A673 (cell line): Measurements from ENCODE around the gene SUSD4. TPM values are rescaled to one million over a fixed set of nuclear protein-coding genes. Genes with fewer than 3 reads are reported as not detected.

ENCODE experiments used
- BruUV-seq: library from RNA; stranded (reverse); fragments of 400-500 nt; replicated peaks from 2 replicates; lab custom pipeline; 2021; lab: Mats Ljungman, UMichigan
- CTCF ChIA-PET: fragments of 300-600 bp; sonication (Branson Sonifier 250); formaldehyde crosslinking; loops from one replicate; lab custom pipeline; 2022; ENCODE audit warnings: antibody characterized with exemption; lab: Charles Lee
- POLR2A ChIA-PET: fragments of 300-600 bp; sonication (Branson Sonifier 250); formaldehyde crosslinking; loops from one replicate; lab custom pipeline; 2022; ENCODE audit warnings: antibody characterized with exemption; ENCODE audit not compliant: low non-redundant PET; lab: Charles Lee
- DNase-seq: peaks from one replicate; pipeline ENCODE4 v3.0.0-alpha.2; 2015; ENCODE audit warnings: low spot score
- H3K27ac ChIP-seq: fragments of 200-600 bp; sonication (generic); 2 replicates; pipeline ENCODE4 v1.5.1; 2016; ENCODE audit warnings: mixed run types, low read depth, mild to moderate bottlenecking, mixed read lengths, antibody characterized with exemption, low read length; ENCODE audit not compliant: poor library complexity, severe bottlenecking
- H3K27me3 ChIP-seq: fragments of 200-600 bp; sonication (generic); replicated peaks from 2 replicates; pipeline ENCODE4 v1.6.1; 2017; ENCODE audit warnings: mixed run types, low read depth, mild to moderate bottlenecking, mixed read lengths, antibody characterized with exemption, low read length; ENCODE audit not compliant: insufficient read depth, poor library complexity
- H3K36me3 ChIP-seq: fragments of 200-600 bp; sonication (generic); 2 replicates; pipeline ENCODE4 v1.6.1; 2016; ENCODE audit warnings: mixed run types, mild to moderate bottlenecking, mixed read lengths, antibody characterized with exemption, low read length; ENCODE audit not compliant: insufficient read depth, poor library complexity, severe bottlenecking
- H3K4me1 ChIP-seq: fragments of 200-600 bp; sonication (generic); 2 replicates; pipeline ENCODE4 v1.6.1; 2017; ENCODE audit warnings: mixed run types, mild to moderate bottlenecking, mixed read lengths, antibody characterized with exemption, low read length; ENCODE audit not compliant: insufficient read depth, poor library complexity, severe bottlenecking
- H3K4me3 ChIP-seq: fragments of 200-600 bp; sonication (generic); 2 replicates; pipeline ENCODE4 v1.5.1; 2016; ENCODE audit warnings: low read depth, mixed run types, mild to moderate bottlenecking, mixed read lengths, low read length; ENCODE audit not compliant: poor library complexity, severe bottlenecking
- H3K9me3 ChIP-seq: fragments of 200-600 bp; sonication (generic); 2 replicates; pipeline ENCODE4 v1.6.1; 2016; ENCODE audit warnings: mixed run types, low read depth, mild to moderate bottlenecking, mixed read lengths, antibody characterized with exemption, low read length; ENCODE audit not compliant: poor library complexity, severe bottlenecking
- CTCF ChIP-seq: fragments of 300-800, 200-600 bp; sonication (generic); conservative IDR thresholded peaks from 2 replicates; pipeline ENCODE4 v1.5.1; 2017; ENCODE audit warnings: low read depth, mild to moderate bottlenecking, antibody characterized with exemption, low read length, moderate library complexity, mixed read lengths
- EZH2 ChIP-seq: fragments of 200-600 bp; sonication (generic); IDR thresholded peaks from 2 replicates; pipeline ENCODE4 v1.6.1; 2017; ENCODE audit warnings: borderline replicate concordance, low read depth, mild to moderate bottlenecking, mixed read lengths, antibody characterized with exemption, low read length; ENCODE audit not compliant: poor library complexity, severe bottlenecking
- intact Hi-C: fragments of 100-400 bp; cut with micrococcal nuclease; formaldehyde crosslinking; loops from one replicate; pipeline ENCODE4 v1.10.0; 2022; ENCODE audit not compliant: unreplicated experiment
- total RNA-seq: library from RNA; stranded (reverse); gene quantifications from 2 replicates; pipeline ENCODE4 v1.2.3, GENCODE V29; 2021

SUSD4 gene
- total RNA-seq, 1 experiment from 2014 or later = not detected

- H3K4me3 ChIP-seq = no peak overlapping the region
- H3K27ac ChIP-seq = no peak overlapping the region
- no peaks in the 10 kb centered on the region for H3K36me3 ChIP-seq
- intact Hi-C loops = no loop called here
- H3K9me3 ChIP-seq = no peaks in the 10 kb centered on the region
- TF ChIP-seq CTCF = no peak
- TF ChIP-seq EZH2 = no peak
- DNase-seq = no peak
- peaks cover 8% of the 10 kb centered on the region for H3K4me1 ChIP-seq
- ChIA-PET CTCF (no interaction called here), POLR2A (no interaction called here)
- BruUV-seq = no TSS peak
- no peaks in the 10 kb centered on the region for H3K27me3 ChIP-seq
Measured at GRCh38 chr1:223177681-223178080, 186.3 kb downstream of the SUSD4 start.

GRCh38 chr1:223176437-223176836, 187.5 kb downstream of the SUSD4 start:
- POLR2A ChIA-PET = no interaction called here

GRCh38 chr1:223175633-223176032, 188.3 kb downstream of the SUSD4 start:
- ChIA-PET CTCF (no interaction called here), POLR2A (no interaction called here)
- peaks cover 8% of the 10 kb centered on the region for H3K4me1 ChIP-seq
- no peaks in the 10 kb centered on the region for H3K36me3 ChIP-seq
- BruUV-seq = no TSS peak
- no peak for DNase-seq
- H3K4me3 ChIP-seq = no peak overlapping the region
- TF ChIP-seq EZH2 = no peak
- no peak for TF ChIP-seq CTCF
- H3K27me3 ChIP-seq = no peaks in the 10 kb centered on the region
- no peaks in the 10 kb centered on the region for H3K9me3 ChIP-seq
- intact Hi-C loops = no loop called here
- H3K27ac ChIP-seq = no peak overlapping the region

More at GRCh38 chr1:223176437-223176836, 187.5 kb downstream of the SUSD4 start:
- H3K9me3 ChIP-seq = no peaks in the 10 kb centered on the region
- H3K27me3 ChIP-seq = no peaks in the 10 kb centered on the region
- no peak overlapping the region for H3K27ac ChIP-seq
- no peak for DNase-seq
- no TSS peak for BruUV-seq
- H3K4me3 ChIP-seq = no peak overlapping the region
- peaks cover 8% of the 10 kb centered on the region for H3K4me1 ChIP-seq
- intact Hi-C loops = no loop called here
- no peak for TF ChIP-seq CTCF
- TF ChIP-seq EZH2 = no peak
- CTCF ChIA-PET = no interaction called here
- H3K36me3 ChIP-seq = no peaks in the 10 kb centered on the region
